ENCODE data around the gene SHB. TPM values are rescaled to one million over a fixed set of nuclear protein-coding genes. Genes with fewer than 3 reads are reported as not detected.

The SHB gene
- total RNA-seq, 1 experiment from 2014 or later: 29.6 TPM

GRCh38 chr9:37917801-37918664 is 151.0 kb downstream of the SHB start:
- CTCF ChIA-PET: interaction anchor here (0.6 to 5.3 kb wide), 11 partner anchors 8 to 443 kb away, joined by 3 to 59 read pairs (median 3); partner anchors contain the start of gene SHB
- Mint-ChIP-seq H3K27me3 (ENCODE audit: insufficient read depth, unreplicated experiment) (no peaks in the 10 kb centered on the region), H3K36me3 (ENCODE audit: insufficient read depth, unreplicated experiment) (peaks cover 24% of the 10 kb centered on the region), H3K9me3 (ENCODE audit: unreplicated experiment) (no peaks in the 10 kb centered on the region), H3K27ac (ENCODE audit: low read depth, unreplicated experiment) (no peak overlapping the region), H3K4me3 (ENCODE audit: unreplicated experiment) (no peak overlapping the region), H3K4me1 (ENCODE audit: insufficient read depth, unreplicated experiment) (peaks cover 22% of the 10 kb centered on the region)
- no TSS peak for BruUV-seq (replicated peaks)
- TF ChIP-seq, protein P1, sequence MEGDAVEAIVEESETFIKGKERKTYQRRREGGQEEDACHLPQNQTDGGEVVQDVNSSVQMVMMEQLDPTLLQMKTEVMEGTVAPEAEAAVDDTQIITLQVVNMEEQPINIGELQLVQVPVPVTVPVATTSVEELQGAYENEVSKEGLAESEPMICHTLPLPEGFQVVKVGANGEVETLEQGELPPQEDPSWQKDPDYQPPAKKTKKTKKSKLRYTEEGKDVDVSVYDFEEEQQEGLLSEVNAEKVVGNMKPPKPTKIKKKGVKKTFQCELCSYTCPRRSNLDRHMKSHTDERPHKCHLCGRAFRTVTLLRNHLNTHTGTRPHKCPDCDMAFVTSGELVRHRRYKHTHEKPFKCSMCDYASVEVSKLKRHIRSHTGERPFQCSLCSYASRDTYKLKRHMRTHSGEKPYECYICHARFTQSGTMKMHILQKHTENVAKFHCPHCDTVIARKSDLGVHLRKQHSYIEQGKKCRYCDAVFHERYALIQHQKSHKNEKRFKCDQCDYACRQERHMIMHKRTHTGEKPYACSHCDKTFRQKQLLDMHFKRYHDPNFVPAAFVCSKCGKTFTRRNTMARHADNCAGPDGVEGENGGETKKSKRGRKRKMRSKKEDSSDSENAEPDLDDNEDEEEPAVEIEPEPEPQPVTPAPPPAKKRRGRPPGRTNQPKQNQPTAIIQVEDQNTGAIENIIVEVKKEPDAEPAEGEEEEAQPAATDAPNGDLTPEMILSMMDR (IDR thresholded peaks at IDR 0.05; ENCODE audit: unreplicated experiment): no peak
- POLR2A ChIA-PET: interaction anchor here (0.7 to 0.8 kb wide), 2 partner anchors 12 to 148 kb away, joined by 3 to 4 read pairs; no protein-coding TSS in a partner anchor
- no peak for DNase-seq (ENCODE audit: unreplicated experiment)
- intact Hi-C loops (cut with micrococcal nuclease): no loop called here

GRCh38 chr9:37917313-37917731 is 151.7 kb downstream of the SHB start:
- Mint-ChIP-seq H3K27ac (ENCODE audit: low read depth, unreplicated experiment) (no peak overlapping the region), H3K4me1 (ENCODE audit: insufficient read depth, unreplicated experiment) (peaks cover 21% of the 10 kb centered on the region), H3K4me3 (ENCODE audit: unreplicated experiment) (no peak overlapping the region), H3K9me3 (ENCODE audit: unreplicated experiment) (no peaks in the 10 kb centered on the region), H3K36me3 (ENCODE audit: insufficient read depth, unreplicated experiment) (peaks cover 24% of the 10 kb centered on the region), H3K27me3 (ENCODE audit: insufficient read depth, unreplicated experiment) (no peaks in the 10 kb centered on the region)
- ChIA-PET POLR2A (interaction anchor here (0.7 kb wide), 1 partner anchor 149 kb away, joined by 4 read pairs; no protein-coding TSS in a partner anchor), CTCF (interaction anchor here (0.9 to 4.9 kb wide), 5 partner anchors 53 to 445 kb away, joined by 3 to 89 read pairs (median 4); no protein-coding TSS in a partner anchor)
- intact Hi-C loops (cut with micrococcal nuclease): no loop called here
- BruUV-seq (replicated peaks): no TSS peak
- no peak for DNase-seq (ENCODE audit: unreplicated experiment)
- TF ChIP-seq, protein P1 (IDR thresholded peaks at IDR 0.05; ENCODE audit: unreplicated experiment): no peak

- Mint-ChIP-seq H3K27me3 (ENCODE audit: insufficient read depth, unreplicated experiment) (no peaks in the 10 kb centered on the region), H3K9me3 (ENCODE audit: unreplicated experiment) (no peaks in the 10 kb centered on the region), H3K4me1 (ENCODE audit: insufficient read depth, unreplicated experiment) (peaks cover 15% of the 10 kb centered on the region), H3K4me3 (ENCODE audit: unreplicated experiment) (no peak overlapping the region), H3K36me3 (ENCODE audit: insufficient read depth, unreplicated experiment) (peaks cover 20% of the 10 kb centered on the region), H3K27ac (ENCODE audit: low read depth, unreplicated experiment) (no peak overlapping the region)
- POLR2A ChIA-PET: interaction anchor here (0.8 kb wide), 1 partner anchor 8 kb away, joined by 4 read pairs; no protein-coding TSS in a partner anchor
- CTCF ChIA-PET: interaction anchor here (0.9 to 4.9 kb wide), 6 partner anchors 53 to 447 kb away, joined by 3 to 89 read pairs (median 8); no protein-coding TSS in a partner anchor
- intact Hi-C loops (cut with micrococcal nuclease): no loop called here
- TF ChIP-seq, protein P1 (IDR thresholded peaks at IDR 0.05; ENCODE audit: unreplicated experiment): no peak
- DNase-seq (ENCODE audit: unreplicated experiment): no peak
- BruUV-seq (replicated peaks): no TSS peak
Measured at GRCh38 chr9:37916471-37917312, 152.3 kb downstream of the SHB start.
